Stimulated activated CD4-positive, alpha-beta T cell treated with anti-CD3 and anti-CD28 coated beads, Interleukin-4, amount 100 ng/mL, for 48 hours (primary cell): Measurements from ENCODE around the gene KIRREL3.
"Not testable (repeated sequence)": the region's sequence is repeated elsewhere in the genome, so short reads cannot be mapped to it uniquely, and the experiment has no call there.

ENCODE experiments used
- DNase-seq, 2 donors: peaks; one replicate each; pipeline ENCODE4 v3.0.0-alpha.2; 2020; ENCODE audit warnings: low read depth in 2 of 2

Gene KIRREL3

GRCh38 chr11:126405906-126406305, 594.7 kb downstream of the KIRREL3 start:
- DNase-seq: no peak

DNA sequence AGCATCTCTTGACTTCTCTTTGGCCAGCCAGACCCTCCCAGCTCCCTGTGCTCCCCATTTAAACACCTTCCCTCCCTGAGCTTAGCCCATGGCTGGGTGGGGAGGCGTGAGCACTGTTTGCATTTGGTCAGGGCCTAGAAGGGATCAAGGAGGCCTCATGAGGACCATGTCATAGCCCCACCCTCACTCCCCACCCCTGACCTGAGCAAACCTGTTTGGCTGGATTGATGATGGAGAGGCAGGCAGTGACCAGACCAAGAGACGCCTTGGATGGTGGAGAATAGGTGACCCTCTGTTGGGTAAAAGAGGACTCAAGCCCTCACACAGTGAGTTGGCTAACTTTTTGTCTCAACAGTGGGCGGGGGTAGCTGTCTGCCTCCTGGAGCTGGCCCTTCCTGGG, 595.2 kb downstream of the KIRREL3 start:
- DNase-seq: no peak

DNA sequence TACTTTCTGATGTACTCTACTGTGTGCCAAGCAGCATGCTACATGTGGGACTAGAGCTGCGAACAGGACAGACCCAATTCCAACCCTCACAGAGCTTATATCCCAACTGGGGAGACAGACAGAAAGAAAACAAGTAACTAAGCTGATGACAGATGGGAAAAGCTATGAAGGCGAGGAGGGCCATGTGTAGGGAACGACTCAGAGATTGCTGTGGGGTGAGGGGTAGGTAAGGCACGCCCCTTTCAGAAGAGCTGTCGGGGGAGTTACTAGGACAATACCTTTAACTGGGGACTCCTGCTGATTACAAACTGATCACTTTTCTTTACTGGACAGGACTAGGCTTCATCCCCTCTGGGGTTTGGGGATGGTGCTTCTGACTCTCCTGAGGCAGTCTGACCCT, 596.2 kb downstream of the KIRREL3 start:
- DNase-seq: no peak

- DNase-seq: no peak
Measured at GRCh38 chr11:126403658-126404057, 596.9 kb downstream of the KIRREL3 start.

DNA sequence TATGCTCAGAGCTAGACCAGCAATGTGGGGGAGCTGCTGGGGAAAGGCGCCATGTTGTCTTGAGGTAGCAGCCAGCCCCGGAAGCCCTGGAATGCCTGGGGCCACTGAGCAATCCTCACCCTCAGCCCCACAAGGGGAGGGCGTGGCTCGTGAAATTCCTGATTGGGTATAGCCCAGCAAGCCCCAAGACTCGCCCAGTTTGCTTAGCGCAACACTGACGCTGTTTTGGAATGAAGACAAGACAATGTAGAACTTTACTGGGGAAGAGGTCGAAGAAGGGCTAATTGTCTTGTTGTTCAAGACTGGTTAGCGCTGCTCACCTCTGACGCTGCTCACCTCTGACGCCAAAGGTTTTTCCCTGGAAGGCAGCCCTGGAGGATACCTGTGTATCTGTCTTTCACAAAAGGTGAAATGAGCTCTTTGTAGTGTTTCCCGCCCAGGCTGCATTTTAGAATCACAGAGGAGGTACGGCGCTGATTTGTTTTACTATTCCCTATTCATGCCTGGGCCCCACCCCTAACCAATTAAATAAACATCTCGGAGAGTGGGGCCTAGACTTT, 597.5 kb downstream of the KIRREL3 start:
- no peak for DNase-seq

DNA sequence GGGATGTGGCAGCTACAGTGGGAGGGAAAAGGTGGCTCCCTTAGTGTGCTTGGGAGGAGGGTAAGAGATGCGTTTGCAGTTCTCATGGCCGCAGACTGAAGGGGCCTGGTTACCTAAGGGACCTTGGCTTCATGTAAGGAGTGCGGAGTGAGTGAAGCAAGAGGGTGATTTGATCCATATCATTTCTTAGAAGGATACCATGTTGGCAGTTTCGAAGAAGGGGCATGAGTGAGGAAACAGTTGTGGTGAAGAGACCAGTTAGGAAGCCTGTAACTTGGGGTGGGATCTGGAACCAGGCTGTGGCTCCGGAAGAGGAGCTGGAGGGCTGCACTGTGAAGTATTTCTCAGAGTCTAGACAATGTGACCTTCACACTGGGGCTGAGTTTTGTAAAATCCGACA, 600.1 kb downstream of the KIRREL3 start:
- no peak for DNase-seq

GRCh38 chr11:126400019-126400418, 600.6 kb downstream of the KIRREL3 start:
- DNase-seq: no peak

GRCh38 chr11:126398721-126399120, 601.8 kb downstream of the KIRREL3 start:
- no peak for DNase-seq

DNA sequence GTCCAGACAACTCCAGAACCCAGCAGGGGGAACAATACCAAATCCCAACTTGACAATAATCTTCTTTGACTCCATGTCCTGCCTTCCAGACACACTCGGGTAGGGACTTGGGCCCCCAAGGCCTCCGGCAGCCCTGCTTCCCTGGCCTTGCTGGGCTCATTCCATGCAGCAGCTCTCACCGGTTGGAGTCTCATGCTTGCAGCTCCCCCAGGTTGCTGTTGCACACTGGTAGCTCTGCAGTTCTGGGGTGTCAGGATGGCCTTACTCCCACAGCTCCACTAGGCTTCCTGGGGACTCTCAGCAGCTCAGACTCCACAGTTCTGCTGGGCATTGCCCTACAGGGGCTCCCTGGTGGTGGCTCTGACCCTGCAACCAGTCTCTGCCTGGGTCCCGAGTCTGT, 602.3 kb downstream of the KIRREL3 start:
- DNase-seq: no peak

- DNase-seq: no peak
Measured at GRCh38 chr11:126396965-126397364, 603.6 kb downstream of the KIRREL3 start.

DNA sequence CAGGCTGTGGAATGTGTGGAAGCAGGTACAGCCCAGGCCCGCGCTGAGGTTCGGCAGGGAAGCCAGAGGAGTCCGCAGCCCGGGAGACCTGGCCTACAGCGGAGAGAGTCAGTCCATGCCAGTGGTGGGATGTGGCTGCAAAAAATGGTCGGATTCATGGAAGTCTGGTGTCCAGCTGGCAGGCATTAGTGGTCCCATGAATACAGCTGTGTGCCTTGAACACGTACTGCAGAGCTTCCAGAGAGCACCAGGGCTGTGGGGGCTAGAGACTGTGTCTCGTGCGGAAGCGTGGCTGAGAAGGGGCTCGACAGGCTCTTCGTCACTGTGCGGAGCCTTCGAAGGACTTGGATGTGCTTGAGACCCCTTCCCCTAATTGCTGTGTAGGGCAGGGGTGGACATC, 604.3 kb downstream of the KIRREL3 start:
- DNase-seq: not testable (repeated sequence)

DNA sequence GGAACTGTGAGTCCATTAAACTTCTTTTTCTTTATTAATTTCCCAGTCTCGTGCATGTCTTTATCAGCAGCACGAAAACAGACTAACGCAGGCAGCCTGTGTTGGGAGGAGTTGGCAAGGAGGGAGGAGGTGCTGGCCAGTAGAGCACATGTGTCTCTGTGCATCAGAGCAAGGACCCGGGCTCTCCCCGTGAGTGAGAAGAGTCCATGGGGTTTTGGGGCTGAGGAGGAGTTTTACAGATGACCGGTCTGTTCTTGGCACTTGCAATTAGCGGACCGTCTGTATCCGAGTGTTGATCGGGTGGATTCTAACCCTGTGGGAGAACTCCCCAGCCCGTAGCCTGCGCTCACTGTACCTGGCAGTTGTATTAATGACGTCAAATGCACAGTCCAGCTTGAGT, 604.8 kb downstream of the KIRREL3 start:
- not testable (repeated sequence) for DNase-seq

DNA sequence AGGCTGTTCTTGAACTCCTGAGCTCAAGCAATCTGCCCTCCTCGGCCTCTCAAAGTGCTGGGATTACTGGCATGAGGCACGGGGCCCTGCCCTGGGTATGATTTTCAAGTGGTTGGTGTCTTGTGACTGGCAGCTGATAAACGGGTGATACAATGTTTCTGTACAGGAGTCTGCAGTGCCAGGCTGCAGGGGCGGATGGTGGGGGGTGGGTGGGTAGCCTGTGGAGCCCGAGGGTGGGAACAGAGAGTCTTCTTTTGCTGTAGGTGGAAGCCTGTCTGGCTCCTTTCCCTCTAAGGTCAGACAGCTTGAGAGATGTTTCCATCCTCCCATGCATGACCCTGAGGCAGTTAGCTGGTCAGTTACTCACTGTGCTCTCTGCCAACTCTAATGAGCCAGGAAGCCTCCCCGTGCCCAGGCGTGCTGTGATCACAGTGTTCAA, 605.9 kb downstream of the KIRREL3 start:
- DNase-seq: not testable (repeated sequence)

GRCh38 chr11:126394036-126394435, 606.5 kb downstream of the KIRREL3 start:
- no peak for DNase-seq

- no peak for DNase-seq
Measured at GRCh38 chr11:126393143-126393542, 607.4 kb downstream of the KIRREL3 start.

GRCh38 chr11:126392633-126393013, 607.9 kb downstream of the KIRREL3 start:
- no peak for DNase-seq

DNA sequence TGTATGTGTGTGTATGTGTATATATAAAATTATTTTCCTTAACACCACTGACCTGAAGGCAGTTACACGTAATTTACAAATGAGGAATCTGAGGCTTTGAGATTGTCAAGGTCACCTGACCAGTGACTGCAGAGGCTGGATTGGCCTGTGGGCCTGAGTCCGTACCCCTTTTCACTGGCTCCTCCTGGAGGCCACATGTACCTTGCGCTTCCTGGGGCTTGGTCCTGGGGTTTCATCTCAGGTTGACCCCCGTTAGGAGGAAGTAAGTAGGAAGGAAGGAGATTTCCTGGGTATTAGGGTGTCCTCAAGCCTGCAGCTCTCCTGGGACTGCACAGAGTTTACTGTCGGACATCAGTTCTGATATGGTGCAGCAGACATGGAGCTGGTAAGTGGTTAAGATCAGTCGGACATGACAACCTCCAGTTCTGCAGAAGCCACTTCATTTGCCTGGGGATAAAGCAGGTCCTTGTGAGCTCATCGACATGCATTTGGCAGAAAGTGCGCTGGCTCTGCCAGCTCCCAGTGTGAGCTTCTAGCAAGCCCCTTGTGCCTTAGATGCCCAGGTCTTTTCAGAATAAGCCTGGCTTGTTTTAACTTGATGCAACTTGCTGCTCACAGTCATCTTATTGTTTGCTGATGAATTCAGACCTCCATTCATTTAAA, 608.5 kb downstream of the KIRREL3 start:
- no peak for DNase-seq

DNA sequence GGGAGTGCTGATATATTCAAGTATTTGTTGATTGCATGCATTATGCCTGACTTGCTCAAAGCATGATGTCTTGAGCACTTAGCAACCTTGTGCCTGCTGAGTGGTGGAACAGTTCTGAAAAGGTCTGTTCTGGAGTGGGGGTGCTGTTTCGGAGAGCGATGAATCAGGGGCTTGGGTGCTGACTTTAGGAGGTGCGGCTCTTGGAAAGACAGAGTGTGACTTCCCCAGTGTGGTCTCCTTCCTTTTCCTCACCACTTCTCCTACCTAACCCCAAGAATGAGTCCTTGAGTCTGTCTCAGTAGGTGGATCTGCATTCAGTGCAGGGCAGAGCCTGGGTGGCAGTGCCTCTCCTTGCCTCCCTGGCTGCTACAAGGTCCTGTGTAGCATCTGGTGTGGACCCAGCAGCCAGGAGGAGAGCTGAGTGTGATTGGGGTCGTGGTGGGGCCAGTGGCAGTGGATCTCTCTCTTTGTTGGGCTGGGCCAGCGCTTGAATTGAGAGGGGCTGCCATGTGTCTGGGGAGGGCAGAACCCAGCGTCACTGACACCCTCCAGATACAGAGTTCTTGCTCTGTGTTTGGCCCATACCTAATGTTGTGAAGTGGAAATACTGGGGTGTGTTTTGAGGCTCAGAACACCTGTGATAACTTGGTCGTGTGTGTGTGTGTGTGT, 609.1 kb downstream of the KIRREL3 start:
- no peak for DNase-seq

DNA sequence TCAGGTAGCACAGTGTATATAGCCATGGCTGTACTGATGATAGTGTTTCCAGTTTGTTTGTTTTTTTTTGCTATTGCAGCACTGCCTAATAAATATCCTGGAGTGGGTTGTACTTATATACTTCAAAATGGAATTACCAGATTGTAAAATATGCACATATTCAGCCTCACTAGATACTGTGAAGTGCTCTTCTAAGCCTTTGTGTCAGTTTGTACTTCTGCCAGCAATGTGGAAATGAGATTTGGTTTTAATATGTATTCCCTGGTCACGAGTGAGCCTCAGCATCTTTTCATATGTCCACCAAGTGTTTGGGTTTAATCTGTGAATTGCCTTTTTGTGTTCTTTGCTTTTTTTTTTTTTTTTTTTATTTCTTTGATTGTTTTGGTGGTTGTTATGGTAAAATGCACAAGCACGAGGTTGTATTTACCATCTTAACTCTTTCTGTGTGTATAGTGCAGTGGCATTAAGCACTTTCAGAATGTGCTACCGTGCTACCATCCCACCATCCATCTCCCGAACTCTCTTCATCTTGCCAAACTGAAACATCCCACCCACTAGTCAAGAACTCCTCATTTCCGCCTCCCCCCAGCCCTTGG, 610.2 kb downstream of the KIRREL3 start:
- no peak for DNase-seq

GRCh38 chr11:126387857-126388256, 612.7 kb downstream of the KIRREL3 start:
- no peak for DNase-seq

GRCh38 chr11:126386729-126387071, 613.9 kb downstream of the KIRREL3 start:
- DNase-seq: not testable (repeated sequence)

DNA sequence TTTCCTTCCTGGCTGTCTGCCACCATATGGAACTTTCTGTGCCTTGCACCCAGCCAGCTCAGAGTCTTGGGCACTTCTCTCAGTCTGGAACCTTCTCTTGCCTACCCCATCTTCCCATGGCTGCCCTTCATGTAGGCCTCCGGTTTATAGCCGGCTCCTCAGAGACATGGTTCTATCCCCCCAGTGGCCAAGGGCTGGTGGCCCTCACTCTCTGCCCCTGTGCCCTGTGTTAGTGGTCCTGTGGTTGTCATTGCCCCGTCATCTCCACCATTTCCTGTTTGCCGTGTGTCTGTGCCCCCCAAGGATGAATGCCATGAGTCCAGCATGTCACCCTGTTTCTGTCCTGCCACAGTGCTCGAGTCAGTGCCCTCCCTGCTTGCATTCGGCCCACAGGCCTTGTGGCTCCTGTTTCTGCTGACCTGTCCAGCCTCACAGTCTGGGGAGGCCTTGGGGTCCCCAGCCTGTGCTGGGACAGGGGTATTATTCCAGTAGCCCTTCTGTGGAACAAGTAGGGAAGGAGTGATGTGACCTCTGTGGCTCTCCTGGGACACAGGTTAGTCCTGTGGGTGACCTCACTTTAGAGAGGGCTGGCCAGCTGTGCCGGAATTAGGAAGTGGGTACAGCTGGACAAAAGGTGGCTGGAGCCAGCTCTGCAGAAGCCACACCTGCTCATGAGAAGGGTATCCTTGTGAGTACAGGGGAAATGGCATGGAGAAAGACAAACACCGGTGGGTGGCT, 614.4 kb downstream of the KIRREL3 start:
- no peak for DNase-seq
